DOHH2 (cell line): Measurements from ENCODE around the gene HOXA6.

Source experiments
- H3F3A ChIP-seq: fragments of 200-600 bp; sonication (generic), shearing (Covaris generic); 2 replicates; pipeline ENCODE4 v1.6.0; 2016; ENCODE audit warnings: antibody characterized with exemption, mild to moderate bottlenecking; ENCODE audit not compliant: control insufficient read depth, insufficient read depth
- H3K27ac ChIP-seq: fragments of 200-600 bp; sonication (generic); 2 replicates; pipeline ENCODE4 v1.5.1; 2014; ENCODE audit warnings: low read depth, mild to moderate bottlenecking, low read length, moderate library complexity
- H3K27me3 ChIP-seq: fragments of 200-600 bp; sonication (generic); 2 replicates; pipeline ENCODE4 v1.6.1; 2014; ENCODE audit warnings: mild to moderate bottlenecking, low read length, mixed read lengths; ENCODE audit not compliant: control insufficient read depth
- H3K36me3 ChIP-seq: fragments of 200-600 bp; sonication (generic); 2 replicates; pipeline ENCODE4 v1.6.1; 2014; ENCODE audit warnings: mild to moderate bottlenecking, low read length, moderate library complexity, mixed read lengths; ENCODE audit not compliant: control insufficient read depth
- H3K4me1 ChIP-seq: fragments of 200-600 bp; sonication (generic); 2 replicates; pipeline ENCODE4 v1.6.1; 2014; ENCODE audit warnings: mild to moderate bottlenecking, low read length, mixed read lengths; ENCODE audit not compliant: control insufficient read depth
- H3K4me2 ChIP-seq: fragments of 200-600 bp; sonication (generic); 2 replicates; pipeline ENCODE4 v1.6.0; 2014; ENCODE audit warnings: mild to moderate bottlenecking, low read length, moderate library complexity
- H3K4me3 ChIP-seq: fragments of 200-600 bp; sonication (generic); 2 replicates; pipeline ENCODE4 v1.5.1; 2014; ENCODE audit warnings: mild to moderate bottlenecking, low read length, mixed read lengths
- H3K79me2 ChIP-seq: fragments of 200-600 bp; sonication (generic); 2 replicates; pipeline ENCODE4 v1.6.1; 2014; ENCODE audit warnings: mild to moderate bottlenecking, low read length, mixed read lengths; ENCODE audit not compliant: control insufficient read depth
- H3K9me2 ChIP-seq: fragments of 200-600 bp; sonication (generic); replicated peaks from 2 replicates; pipeline ENCODE4 v1.6.1; 2014; ENCODE audit warnings: mild to moderate bottlenecking, low read length, mixed read lengths; ENCODE audit not compliant: control insufficient read depth
- H3K9me3 ChIP-seq: fragments of 200-600 bp; sonication (generic); 2 replicates; pipeline ENCODE4 v1.6.1; 2014; ENCODE audit warnings: antibody characterized with exemption, low read length, mixed read lengths; ENCODE audit not compliant: control insufficient read depth, insufficient read depth
- H4K20me1 ChIP-seq: fragments of 200-600 bp; sonication (generic); 2 replicates; pipeline ENCODE4 v1.6.0; 2014; ENCODE audit warnings: low read depth, mild to moderate bottlenecking, antibody characterized with exemption, low read length, moderate library complexity; ENCODE audit not compliant: control insufficient read depth, insufficient read depth
- EZH2phosphoT487 ChIP-seq: fragments of 200-600 bp; sonication (generic); IDR thresholded peaks from 2 replicates; pipeline ENCODE4 v1.6.1; 2017; ENCODE audit warnings: borderline replicate concordance, mild to moderate bottlenecking, antibody characterized with exemption, low read length, moderate library complexity, mixed read lengths
- TF ChIP-seq, protein P1 (sequence below): fragments of 200-600 bp; sonication (generic); IDR thresholded peaks from one replicate; pipeline ENCODE4 v1.5.1; 2014; ENCODE audit warnings: antibody characterized with exemption, mild to moderate bottlenecking, low read depth, low read length; ENCODE audit not compliant: poor library complexity, severe bottlenecking

Gene HOXA6

DNA sequence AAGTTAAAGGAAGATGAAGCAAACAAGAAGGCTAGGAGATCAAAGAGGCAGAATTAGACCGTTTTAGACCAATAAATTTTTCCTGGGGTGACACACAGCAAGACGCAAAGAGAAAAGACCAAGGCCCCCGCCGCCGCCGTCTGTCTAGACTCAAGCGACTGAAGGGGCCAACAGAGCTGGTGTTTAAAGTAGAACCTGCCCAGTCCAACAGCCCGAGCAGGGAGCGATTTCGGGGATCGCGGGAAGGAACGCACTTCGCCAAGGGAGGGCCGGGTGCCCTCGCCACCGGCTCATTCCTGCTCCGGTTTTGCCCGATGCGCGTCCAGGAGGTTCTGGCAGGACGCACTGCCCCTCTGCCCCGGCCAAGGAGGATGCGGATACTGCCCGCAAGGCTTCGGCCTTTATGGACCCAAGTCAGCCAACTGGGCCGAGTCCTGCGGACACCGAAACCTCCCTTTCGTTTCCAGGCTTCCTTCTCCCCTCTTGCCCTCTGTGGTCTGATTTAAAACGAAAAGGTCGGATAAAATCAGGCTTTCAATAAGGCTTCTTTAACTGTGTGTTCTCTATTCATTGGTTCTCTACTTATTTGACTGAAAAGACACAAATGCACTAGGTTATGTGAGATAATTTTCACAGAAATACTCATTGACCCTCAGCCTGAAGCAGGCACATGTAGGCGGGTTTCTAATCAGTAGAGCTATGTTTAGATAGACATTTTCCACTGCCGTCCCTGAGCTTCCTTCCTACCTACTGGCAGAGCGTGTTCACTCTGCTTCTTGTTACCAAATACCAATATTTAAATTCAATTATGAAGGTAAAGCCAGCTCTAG, 11.1 kb upstream of the HOXA6 start:
- no peaks in the 10 kb centered on the region; the same call in 1 of the 2 replicates for H3F3A ChIP-seq
- H3K9me3 ChIP-seq: no peaks in the 10 kb centered on the region
- H3K4me3 ChIP-seq: no peak overlapping the region
- H4K20me1 ChIP-seq: no peaks in the 10 kb centered on the region
- no peaks in the 10 kb centered on the region for H3K9me2 ChIP-seq
- H3K36me3 ChIP-seq: no peaks in the 10 kb centered on the region
- no peak overlapping the region for H3K27ac ChIP-seq
- peaks cover 66% of the 10 kb centered on the region for H3K27me3 ChIP-seq
- H3K4me2 ChIP-seq: no peak overlapping the region
- peaks cover 24% of the 10 kb centered on the region for H3K4me1 ChIP-seq
- TF ChIP-seq, protein P1, sequence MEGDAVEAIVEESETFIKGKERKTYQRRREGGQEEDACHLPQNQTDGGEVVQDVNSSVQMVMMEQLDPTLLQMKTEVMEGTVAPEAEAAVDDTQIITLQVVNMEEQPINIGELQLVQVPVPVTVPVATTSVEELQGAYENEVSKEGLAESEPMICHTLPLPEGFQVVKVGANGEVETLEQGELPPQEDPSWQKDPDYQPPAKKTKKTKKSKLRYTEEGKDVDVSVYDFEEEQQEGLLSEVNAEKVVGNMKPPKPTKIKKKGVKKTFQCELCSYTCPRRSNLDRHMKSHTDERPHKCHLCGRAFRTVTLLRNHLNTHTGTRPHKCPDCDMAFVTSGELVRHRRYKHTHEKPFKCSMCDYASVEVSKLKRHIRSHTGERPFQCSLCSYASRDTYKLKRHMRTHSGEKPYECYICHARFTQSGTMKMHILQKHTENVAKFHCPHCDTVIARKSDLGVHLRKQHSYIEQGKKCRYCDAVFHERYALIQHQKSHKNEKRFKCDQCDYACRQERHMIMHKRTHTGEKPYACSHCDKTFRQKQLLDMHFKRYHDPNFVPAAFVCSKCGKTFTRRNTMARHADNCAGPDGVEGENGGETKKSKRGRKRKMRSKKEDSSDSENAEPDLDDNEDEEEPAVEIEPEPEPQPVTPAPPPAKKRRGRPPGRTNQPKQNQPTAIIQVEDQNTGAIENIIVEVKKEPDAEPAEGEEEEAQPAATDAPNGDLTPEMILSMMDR: no peak
- no peak for TF ChIP-seq EZH2phosphoT487
- no peaks in the 10 kb centered on the region for H3K79me2 ChIP-seq

DNA sequence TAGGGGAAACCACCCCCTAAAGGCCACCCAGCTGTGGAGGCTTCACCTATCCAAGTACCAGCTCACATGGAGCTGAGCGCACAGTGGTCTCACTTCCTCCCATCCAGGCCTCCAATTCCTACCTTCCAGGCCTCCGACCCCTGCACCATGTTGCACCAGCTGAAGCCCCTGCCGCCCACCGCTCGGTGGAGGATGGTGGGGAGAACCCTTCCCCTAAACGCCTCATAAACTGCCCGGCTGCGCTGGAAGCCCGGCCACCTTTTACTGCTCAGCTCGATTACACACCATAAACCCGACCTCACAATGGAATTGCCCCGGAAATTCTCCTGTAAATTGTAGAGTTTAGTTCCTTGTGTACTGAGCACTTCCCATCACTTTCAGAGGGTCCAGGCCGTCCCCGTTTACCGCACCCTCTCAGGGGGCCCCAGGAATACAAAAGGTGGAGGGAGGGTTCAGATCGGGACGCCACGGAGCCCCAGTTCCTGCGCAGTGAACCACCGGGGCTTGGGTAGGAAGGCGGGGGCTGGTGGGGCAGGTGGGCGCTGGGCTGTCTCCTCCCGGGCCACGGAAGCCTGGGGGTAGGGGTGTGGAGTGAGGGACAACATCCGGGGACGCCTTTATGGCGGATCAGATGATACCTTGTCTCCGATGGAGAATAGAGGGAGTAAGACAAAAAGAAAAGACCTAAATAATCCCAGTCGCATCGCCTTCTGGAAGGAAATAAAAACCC, 10.3 kb upstream of the HOXA6 start:
- Histone ChIP-seq H3K79me2 (no peaks in the 10 kb centered on the region), H4K20me1 (no peaks in the 10 kb centered on the region), H3K36me3 (no peaks in the 10 kb centered on the region), H3K4me1 (peaks cover 24% of the 10 kb centered on the region), H3K9me3 (no peaks in the 10 kb centered on the region), H3F3A (no peaks in the 10 kb centered on the region; the same call in 1 of the 2 replicates), H3K4me3 (no peak overlapping the region), H3K9me2 (no peaks in the 10 kb centered on the region), H3K27me3 (peaks cover 71% of the 10 kb centered on the region), H3K4me2 (no peak overlapping the region), H3K27ac (no peak overlapping the region)
- TF ChIP-seq EZH2phosphoT487: 0 out of 2 replicates have a peak, but pooled peaks have one; percentile 30
- TF ChIP-seq, protein P1: no peak

DNA sequence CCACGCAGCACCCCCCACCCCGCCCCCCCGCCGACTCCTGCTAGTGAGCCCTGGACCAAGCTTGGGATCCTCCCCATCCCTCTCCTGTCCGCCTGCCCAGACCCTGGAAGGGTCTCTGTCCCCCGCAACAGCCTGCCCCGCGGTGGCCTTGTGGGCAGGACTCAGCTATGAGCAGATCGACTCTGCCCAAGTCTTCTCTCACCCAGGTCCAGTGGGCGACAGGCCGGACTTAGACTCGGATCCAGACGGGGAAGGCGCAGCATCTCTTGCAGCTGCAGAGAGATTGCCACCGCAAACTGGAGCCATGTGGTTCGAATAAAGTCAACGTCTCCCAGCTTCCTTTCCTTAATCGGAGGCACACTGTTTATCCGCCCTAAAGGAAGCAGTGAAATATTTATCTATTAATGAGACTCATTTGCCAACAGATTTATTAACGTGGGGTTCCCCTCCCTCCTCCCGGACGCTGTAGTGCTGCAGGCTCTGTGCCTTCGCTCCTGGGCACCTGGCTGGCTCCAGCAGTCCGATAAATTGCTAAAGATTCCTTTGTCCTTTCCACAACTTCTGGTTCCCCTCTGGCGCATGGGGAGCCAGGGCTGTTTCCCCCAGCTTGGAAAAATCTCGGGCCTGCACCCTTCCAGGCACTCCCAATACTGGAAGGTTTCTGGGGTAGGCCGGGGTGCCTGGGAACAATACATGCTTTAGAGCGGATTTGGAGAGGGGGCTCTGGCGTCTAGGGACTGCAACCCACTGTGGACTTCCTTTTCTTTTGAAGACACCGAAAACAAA, 9.5 kb upstream of the HOXA6 start:
- Histone ChIP-seq H3K27me3 (peaks cover 78% of the 10 kb centered on the region), H3K4me2 (no peak overlapping the region)

More for the DNA sequence above, 9.5 kb upstream of the HOXA6 start:
- Histone ChIP-seq H3K79me2 (no peaks in the 10 kb centered on the region), H3K27ac (no peak overlapping the region), H3K9me3 (no peaks in the 10 kb centered on the region), H3K4me1 (peaks cover 28% of the 10 kb centered on the region), H3K4me3 (no peak overlapping the region), H3F3A (no peaks in the 10 kb centered on the region), H3K9me2 (no peaks in the 10 kb centered on the region), H4K20me1 (no peaks in the 10 kb centered on the region), H3K36me3 (no peaks in the 10 kb centered on the region)
- TF ChIP-seq, protein P1: no peak
- TF ChIP-seq EZH2phosphoT487: no peak
